HEK293T (cell line): ENCODE results near the gene CRB3.

ENCODE experiments used
- ELF4 ChIP-seq: fragments of 450-650 bp; IDR thresholded peaks from 2 replicates; pipeline ENCODE4 v1.6.1; 2017; ENCODE audit warnings: antibody characterized with exemption
- FOXA1 ChIP-seq: fragments of 450-650 bp; IDR thresholded peaks from 2 replicates; pipeline ENCODE4 v1.6.1; 2016; ENCODE audit warnings: mild to moderate bottlenecking
- FOXM1 ChIP-seq: fragments of 450-650 bp; IDR thresholded peaks from 2 replicates; pipeline ENCODE4 v1.6.1; 2017; ENCODE audit warnings: mild to moderate bottlenecking, borderline replicate concordance
- PKNOX1 ChIP-seq: fragments of 450-650 bp; IDR thresholded peaks from 2 replicates; pipeline ENCODE4 v1.6.1; 2016
- SP1 ChIP-seq: fragments of 450-650 bp; IDR thresholded peaks from 2 replicates; pipeline ENCODE4 v1.6.1; 2017
- SUZ12 ChIP-seq: fragments of 450-650 bp; IDR thresholded peaks from 2 replicates; pipeline ENCODE4 v1.6.1; 2016; ENCODE audit warnings: mild to moderate bottlenecking
- TARDBP ChIP-seq: fragments of 450-650 bp; IDR thresholded peaks from 2 replicates; pipeline ENCODE4 v1.6.1; 2016

- TF ChIP-seq SP1 (no peak), TARDBP (no peak), SUZ12 (no peak), FOXA1 (no peak), FOXM1 (no peak), PKNOX1 (no peak), ELF4 (no peak)
Measured at GRCh38 chr19:6443986-6444385, 20.1 kb upstream of the CRB3 start.
